WERI-Rb-1 (cell line): ENCODE data around the gene TMEM131L.

Experiments
- DNase-seq: peaks from one replicate; pipeline ENCODE4 v3.0.0-alpha.2; 2020
- H3K27ac ChIP-seq: fragments of 250-450 bp; sonication (Bioruptor Pico); 2 replicates; pipeline ENCODE4 v1.5.1; 2020; ENCODE audit warnings: mild to moderate bottlenecking, moderate library complexity
- H3K27me3 ChIP-seq: fragments of 250-450 bp; sonication (Bioruptor Pico); 2 replicates; pipeline ENCODE4 v1.5.1; 2021; ENCODE audit warnings: mild to moderate bottlenecking, low read depth, moderate library complexity; ENCODE audit not compliant: insufficient read depth, severe bottlenecking
- H3K36me3 ChIP-seq: fragments of 250-450 bp; sonication (Bioruptor Pico); 2 replicates; pipeline ENCODE4 v1.5.1; 2020; ENCODE audit warnings: mild to moderate bottlenecking, moderate library complexity
- H3K4me3 ChIP-seq: 2 replicates; pipeline ENCODE4 v1.5.1; 2011; ENCODE audit warnings: low read depth, mild to moderate bottlenecking, control low read depth, low read length
- H3K9me3 ChIP-seq: fragments of 250-450 bp; sonication (Bioruptor Pico); 2 replicates; pipeline ENCODE4 v1.5.1; 2021; ENCODE audit warnings: mild to moderate bottlenecking, moderate library complexity; ENCODE audit not compliant: severe bottlenecking
- CTCF ChIP-seq: IDR thresholded peaks from 2 replicates; pipeline ENCODE4 v1.5.1; 2011; ENCODE audit warnings: low read depth, mild to moderate bottlenecking, control low read depth, inconsistent platforms, low read length

TMEM131L gene

GRCh38 chr4:153529646-153530045, 63.5 kb downstream of the TMEM131L start:
- Histone ChIP-seq H3K9me3 (no peaks in the 10 kb centered on the region), H3K36me3 (no peaks in the 10 kb centered on the region), H3K27me3 (no peaks in the 10 kb centered on the region), H3K4me3 (no peak overlapping the region), H3K27ac (no peak overlapping the region)
- no peak for TF ChIP-seq CTCF
- no peak for DNase-seq

GRCh38 chr4:153530284-153530999, 64.3 kb downstream of the TMEM131L start:
- Histone ChIP-seq H3K9me3 (no peaks in the 10 kb centered on the region), H3K4me3 (no peak overlapping the region), H3K36me3 (no peaks in the 10 kb centered on the region), H3K27ac (no peak overlapping the region), H3K27me3 (no peaks in the 10 kb centered on the region)
- no peak for TF ChIP-seq CTCF
- no peak for DNase-seq

- H3K27me3 ChIP-seq, result no peaks in the 10 kb centered on the region
- no peak overlapping the region for H3K27ac ChIP-seq
- no peak overlapping the region for H3K4me3 ChIP-seq
- no peak for DNase-seq
- TF ChIP-seq CTCF, result 0 out of 2 replicates have a peak, but pooled peaks have one; percentile 13
- H3K36me3 ChIP-seq, result no peaks in the 10 kb centered on the region
- no peaks in the 10 kb centered on the region for H3K9me3 ChIP-seq
Measured at GRCh38 chr4:153531000-153531358, 64.8 kb downstream of the TMEM131L start.

GRCh38 chr4:153531976-153532626, 65.9 kb downstream of the TMEM131L start:
- no peak for DNase-seq
- Histone ChIP-seq H3K27ac (no peak overlapping the region), H3K27me3 (no peaks in the 10 kb centered on the region), H3K36me3 (no peaks in the 10 kb centered on the region), H3K4me3 (no peak overlapping the region), H3K9me3 (no peaks in the 10 kb centered on the region)
- TF ChIP-seq CTCF, result no peak

- Histone ChIP-seq H3K9me3 (no peaks in the 10 kb centered on the region), H3K27ac (no peak overlapping the region), H3K36me3 (no peaks in the 10 kb centered on the region), H3K4me3 (no peak overlapping the region), H3K27me3 (no peaks in the 10 kb centered on the region)
- DNase-seq, result no peak
- TF ChIP-seq CTCF, result no peak
Measured at GRCh38 chr4:153532636-153533035, 66.5 kb downstream of the TMEM131L start.

- no peaks in the 10 kb centered on the region for H3K36me3 ChIP-seq
- no peak for DNase-seq
- no peak overlapping the region for H3K4me3 ChIP-seq
- no peak for TF ChIP-seq CTCF
- no peak overlapping the region for H3K27ac ChIP-seq
- H3K9me3 ChIP-seq, result no peaks in the 10 kb centered on the region
- no peaks in the 10 kb centered on the region for H3K27me3 ChIP-seq
Measured at GRCh38 chr4:153533387-153533786, 67.2 kb downstream of the TMEM131L start.
